GM18511 (cell line): ENCODE data around the gene USP47.

Experiments
- ATAC-seq: cut with Tn5 transposase; IDR thresholded peaks from one replicate; pipeline ENCODE4 v1.9.1; 2021; ENCODE audit warnings: mild to moderate bottlenecking, moderate library complexity; ENCODE audit not compliant: unreplicated experiment

The USP47 gene

GRCh38 chr11:11979488-11980117 is 137.8 kb downstream of the USP47 start:
- ATAC-seq, result no peak

GRCh38 chr11:11980200-11980599 is 138.4 kb downstream of the USP47 start:
- no peak for ATAC-seq

GRCh38 chr11:11980841-11981308 is 139.1 kb downstream of the USP47 start:
- no peak for ATAC-seq

GRCh38 chr11:11981364-11981763 is 139.6 kb downstream of the USP47 start:
- ATAC-seq, result no peak

- no peak for ATAC-seq
These were observed 140.1 kb downstream of the USP47 start for GRCh38 chr11:11981840-11982239.

GRCh38 chr11:11982461-11982860 is 140.7 kb downstream of the USP47 start:
- no peak for ATAC-seq

GRCh38 chr11:11982975-11983374 is 141.2 kb downstream of the USP47 start:
- no peak for ATAC-seq

- no peak for ATAC-seq
These were observed 141.7 kb downstream of the USP47 start for GRCh38 chr11:11983427-11983826.

GRCh38 chr11:11984563-11984962 is 142.8 kb downstream of the USP47 start:
- ATAC-seq, result no peak

GRCh38 chr11:11985016-11985715 is 143.4 kb downstream of the USP47 start:
- ATAC-seq, result no peak

GRCh38 chr11:11985954-11986949 is 144.5 kb downstream of the USP47 start:
- no peak for ATAC-seq

- no peak for ATAC-seq
These were observed 145.8 kb downstream of the USP47 start for GRCh38 chr11:11987503-11988022.

GRCh38 chr11:11988099-11988651 is 146.4 kb downstream of the USP47 start:
- no peak for ATAC-seq

- no peak for ATAC-seq
These were observed 147.0 kb downstream of the USP47 start for GRCh38 chr11:11988681-11989261.

GRCh38 chr11:11989774-11990744 is 148.3 kb downstream of the USP47 start:
- ATAC-seq, result no peak

- no peak for ATAC-seq
These were observed 150.8 kb downstream of the USP47 start for GRCh38 chr11:11992257-11993212.

GRCh38 chr11:11993839-11994238 is 152.1 kb downstream of the USP47 start:
- ATAC-seq, result no peak

- no peak for ATAC-seq
These were observed 153.8 kb downstream of the USP47 start for GRCh38 chr11:11995601-11996000.
